HEK293 (cell line): ENCODE results near the gene PPFIA2.
"Not testable (repeated sequence)": the region's sequence is repeated elsewhere in the genome, so short reads cannot be mapped to it uniquely, and the experiment has no call there.

Source experiments
- CTCF ChIA-PET: fragments of 350-600 bp; formaldehyde crosslinking; extraction: SDS; loops from one replicate; lab custom pipeline; 2021; ENCODE audit warnings: antibody characterized with exemption; lab: Yijun Ruan, JAX
- POLR2A ChIA-PET: fragments of 300-600 bp; formaldehyde crosslinking; extraction: SDS; loops from one replicate; lab custom pipeline; 2020; ENCODE audit warnings: antibody characterized with exemption, inconsistent platforms; lab: Yijun Ruan, JAX
- H3K27ac ChIP-seq: fragments of 200-500 bp; sonication (Bioruptor generic); 2 replicates; pipeline ENCODE4 v1.5.1; 2014; ENCODE audit warnings: low read depth, low read length, control low read depth, inconsistent platforms; ENCODE audit errors: extremely low read depth
- H3K36me3 ChIP-seq, 2 experiments: fragments of 200-500 bp in 1 of 2; sonication (Bioruptor generic) in 1 of 2; 1 replicate in 1 of 2; 2 replicates in 1 of 2; pipeline ENCODE4 v1.5.1; 2014 to 2017; ENCODE audit warnings: inconsistent platforms in 2 of 2, low read length in 2 of 2; ENCODE audit not compliant: control insufficient read depth in 2 of 2, insufficient read depth in 1 of 2
- H3K4me1 ChIP-seq: fragments of 200-500 bp; sonication (Bioruptor generic); 2 replicates; pipeline ENCODE4 v1.5.1; 2014; ENCODE audit warnings: mild to moderate bottlenecking, low read length, inconsistent platforms; ENCODE audit not compliant: control insufficient read depth, insufficient read depth
- H3K4me3 ChIP-seq: 2 replicates; pipeline ENCODE4 v1.5.1; 2011; ENCODE audit warnings: low read depth, mild to moderate bottlenecking, control low read depth, low read length, moderate library complexity
- H3K9me3 ChIP-seq: fragments of 200-500 bp; sonication (Bioruptor generic); 2 replicates; pipeline ENCODE4 v1.5.1; 2014; ENCODE audit warnings: low read depth, low read length, inconsistent platforms; ENCODE audit not compliant: control insufficient read depth, insufficient read depth
- ATF2 ChIP-seq: fragments of 450-650 bp; formaldehyde crosslinking; IDR thresholded peaks from 2 replicates; pipeline ENCODE4 v1.5.1; 2016; ENCODE audit warnings: missing biosample characterization, missing genetic modification characterization, low read depth
- PRDM6 ChIP-seq: fragments of 450-650 bp; formaldehyde crosslinking; IDR thresholded peaks from 2 replicates; pipeline ENCODE4 v1.5.1; 2017; ENCODE audit warnings: missing biosample characterization, missing genetic modification characterization
- REPIN1 ChIP-seq: fragments of 450-650 bp; formaldehyde crosslinking; IDR thresholded peaks from 2 replicates; pipeline ENCODE4 v1.5.1; 2017; ENCODE audit warnings: missing biosample characterization, missing genetic modification characterization, low read depth
- REST ChIP-seq: fragments of 450-650 bp; formaldehyde crosslinking; IDR thresholded peaks from 2 replicates; pipeline ENCODE4 v1.5.1; 2016; ENCODE audit warnings: missing biosample characterization, missing genetic modification characterization
- SP7 ChIP-seq: fragments of 450-650 bp; formaldehyde crosslinking; IDR thresholded peaks from 2 replicates; pipeline ENCODE4 v1.5.1; 2016; ENCODE audit warnings: missing biosample characterization, missing genetic modification characterization
- ZNF426 ChIP-seq: fragments of 450-650 bp; formaldehyde crosslinking; IDR thresholded peaks from 2 replicates; pipeline ENCODE4 v1.5.1; 2017; ENCODE audit warnings: missing biosample characterization, missing genetic modification characterization, mild to moderate bottlenecking, inconsistent platforms, moderate library complexity
- ZNF510 ChIP-seq: fragments of 450-650 bp; formaldehyde crosslinking; IDR thresholded peaks from 2 replicates; pipeline ENCODE4 v1.5.1; 2018; ENCODE audit warnings: mild to moderate bottlenecking, missing genetic modification characterization, missing biosample characterization; ENCODE audit not compliant: insufficient replicate concordance
- ZNF544 ChIP-seq: fragments of 450-650 bp; formaldehyde crosslinking; IDR thresholded peaks from 2 replicates; pipeline ENCODE4 v1.5.0; 2017; ENCODE audit warnings: missing biosample characterization, missing genetic modification characterization
- ZNF707 ChIP-seq: fragments of 450-650 bp; formaldehyde crosslinking; IDR thresholded peaks from 2 replicates; pipeline ENCODE4 v1.5.1; 2016; ENCODE audit warnings: missing biosample characterization, missing genetic modification characterization
- ZNF768 ChIP-seq: fragments of 450-650 bp; formaldehyde crosslinking; IDR thresholded peaks from 2 replicates; pipeline ENCODE4 v1.5.1; 2018; ENCODE audit warnings: missing biosample characterization, mild to moderate bottlenecking, missing genetic modification characterization

The PPFIA2 gene

GRCh38 chr12:81590703-81591102 lies 168.4 kb downstream of the PPFIA2 start:
- CTCF ChIA-PET, POLR2A ChIA-PET, H3K4me3 ChIP-seq, H3K9me3 ChIP-seq, H3K27ac ChIP-seq, H3K4me1 ChIP-seq, H3K36me3 ChIP-seq: not testable (repeated sequence)
- peak; percentile 74 for TF ChIP-seq ZNF707

GRCh38 chr12:81588235-81589008 lies 170.7 kb downstream of the PPFIA2 start:
- ChIA-PET CTCF (interaction anchor here (1.0 kb wide), 1 partner anchor 12 kb away, joined by 3 read pairs; no protein-coding TSS in a partner anchor), POLR2A (no interaction called here)
- Histone ChIP-seq H3K36me3 (no peaks in the 10 kb centered on the region), H3K27ac (no peak overlapping the region), H3K4me1 (no peaks in the 10 kb centered on the region), H3K9me3 (no peaks in the 10 kb centered on the region), H3K4me3 (no peak overlapping the region)
- TF ChIP-seq REPIN1 (no peak), PRDM6 (no peak), ZNF768 (tag by site-specific recombination) (no peak), ZNF544 (tag by site-specific recombination) (no peak), ZNF426 (tag by site-specific recombination) (no peak), ZNF510 (tag by site-specific recombination) (no peak), REST (no peak)

GRCh38 chr12:81585787-81586186 lies 173.4 kb downstream of the PPFIA2 start:
- no peak for TF ChIP-seq SP7 (tag by site-specific recombination)
- peak; percentile 51; the same call in 1 of the 2 replicates for TF ChIP-seq ATF2 (tag by site-specific recombination)

More at GRCh38 chr12:81585787-81586186, 173.4 kb downstream of the PPFIA2 start:
- no peaks in the 10 kb centered on the region for H3K36me3 ChIP-seq
- ChIA-PET CTCF (interaction anchor here (0.6 kb wide), 3 partner anchors 17 to 134 kb away, joined by 3 to 6 read pairs (median 4); no protein-coding TSS in a partner anchor), POLR2A (no interaction called here)
- H3K4me1 ChIP-seq: no peaks in the 10 kb centered on the region
- no peaks in the 10 kb centered on the region for H3K9me3 ChIP-seq
- H3K27ac ChIP-seq: no peak overlapping the region
- no peak overlapping the region for H3K4me3 ChIP-seq
